ENCODE data around the gene P2RY13.

P2RY13 gene

GRCh38 chr3:151319628-151320027, 9.7 kb downstream of the P2RY13 start:
- no peak overlapping the region for H3K4me3 ChIP-seq (ENCODE audit: low read depth, low read length)
- no peak for DNase-seq (ENCODE audit: low read depth)
- TF ChIP-seq CTCF (IDR thresholded peaks at IDR 0.05; ENCODE audit: low read depth, low read length) = no peak
- TF ChIP-seq POLR2A (IDR thresholded peaks at IDR 0.05; ENCODE audit: extremely low read depth, insufficient read length) = no peak
- no peak for TF ChIP-seq MAX (IDR thresholded peaks at IDR 0.05; ENCODE audit: low read depth, low read length)
- TF ChIP-seq MYC (IDR thresholded peaks at IDR 0.05; ENCODE audit: low read depth, low read length) = no peak

GRCh38 chr3:151318991-151319390, 10.4 kb downstream of the P2RY13 start:
- peak; percentile 23 for DNase-seq (ENCODE audit: low read depth)

GRCh38 chr3:151318313-151318712, 11.0 kb downstream of the P2RY13 start:
- no peak overlapping the region for H3K4me3 ChIP-seq (ENCODE audit: low read depth, low read length)
- no peak for DNase-seq (ENCODE audit: low read depth)
- TF ChIP-seq MYC (IDR thresholded peaks at IDR 0.05; ENCODE audit: low read depth, low read length) = no peak
- TF ChIP-seq POLR2A (IDR thresholded peaks at IDR 0.05; ENCODE audit: extremely low read depth, insufficient read length) = no peak
- no peak for TF ChIP-seq MAX (IDR thresholded peaks at IDR 0.05; ENCODE audit: low read depth, low read length)
- no peak for TF ChIP-seq CTCF (IDR thresholded peaks at IDR 0.05; ENCODE audit: low read depth, low read length)

More at GRCh38 chr3:151318991-151319390, 10.4 kb downstream of the P2RY13 start:
- no peak overlapping the region for H3K4me3 ChIP-seq (ENCODE audit: low read depth, low read length)
- TF ChIP-seq MAX (IDR thresholded peaks at IDR 0.05; ENCODE audit: low read depth, low read length) (no peak), CTCF (IDR thresholded peaks at IDR 0.05; ENCODE audit: low read depth, low read length) (no peak), POLR2A (IDR thresholded peaks at IDR 0.05; ENCODE audit: extremely low read depth, insufficient read length) (no peak), MYC (IDR thresholded peaks at IDR 0.05; ENCODE audit: low read depth, low read length) (no peak)

- no peak within 1 kb of the TSS for H3K4me3 ChIP-seq (ENCODE audit: low read depth, low read length)
- TF ChIP-seq MAX (IDR thresholded peaks at IDR 0.05; ENCODE audit: low read depth, low read length) = no peak
- no peak for TF ChIP-seq CTCF (IDR thresholded peaks at IDR 0.05; ENCODE audit: low read depth, low read length)
- TF ChIP-seq POLR2A (IDR thresholded peaks at IDR 0.05; ENCODE audit: extremely low read depth, insufficient read length) = no peak
- TF ChIP-seq MYC (IDR thresholded peaks at IDR 0.05; ENCODE audit: low read depth, low read length) = no peak
- no peak for DNase-seq (ENCODE audit: low read depth)
Measured at GRCh38 chr3:151316267-151316991, 12.9 kb downstream of the P2RY13 start, which contains the start of gene GPR87. Gene GPR87, minus strand, starts transcription at chr3:151316820. Its CDS starts 16,720 bp downstream, at chr3:151300100.

GRCh38 chr3:151315846-151316245, 13.5 kb downstream of the P2RY13 start:
- TF ChIP-seq MYC (IDR thresholded peaks at IDR 0.05; ENCODE audit: low read depth, low read length) = no peak
- TF ChIP-seq CTCF (IDR thresholded peaks at IDR 0.05; ENCODE audit: low read depth, low read length) = no peak
- no peak for TF ChIP-seq MAX (IDR thresholded peaks at IDR 0.05; ENCODE audit: low read depth, low read length)
- no peak for TF ChIP-seq POLR2A (IDR thresholded peaks at IDR 0.05; ENCODE audit: extremely low read depth, insufficient read length)
- DNase-seq (ENCODE audit: low read depth) = no peak
- no peak overlapping the region for H3K4me3 ChIP-seq (ENCODE audit: low read depth, low read length)
